IMR-90 (cell line): ENCODE results near the gene ZNG1C.
"Not testable (repeated sequence)": the region's sequence is repeated elsewhere in the genome, so short reads cannot be mapped to it uniquely, and the experiment has no call there.

ENCODE experiments used
- CTCF ChIP-seq: conservative IDR thresholded peaks from 2 replicates; pipeline ENCODE4 v1.5.1; 2012; ENCODE audit warnings: mild to moderate bottlenecking, low read depth, low read length, improper control_type of control experiment
- POLR2A ChIP-seq: IDR thresholded peaks from 2 replicates; pipeline ENCODE4 v1.6.1; 2012; ENCODE audit warnings: mild to moderate bottlenecking, low read depth, low read length
- SMC3 ChIP-seq: fragments of 150-350 bp; IDR thresholded peaks from 2 replicates; pipeline ENCODE4 v1.6.1; 2016; ENCODE audit warnings: low read depth, mild to moderate bottlenecking, antibody characterized with exemption, low read length, moderate library complexity

GRCh38 chr9:68336639-68337339 lies 95.0 kb downstream of the ZNG1C start:
- TF ChIP-seq POLR2A, CTCF, SMC3: not testable (repeated sequence)
